NAMALWA (cell line): ENCODE measurements around the gene SARM1.

Source experiments
- DNase-seq: peaks from one replicate; pipeline ENCODE4 v3.0.0-alpha.2; 2015; ENCODE audit warnings: low spot score

Gene SARM1

GRCh38 chr17:28341516-28341915 lies 30.0 kb upstream of the SARM1 start:
- no peak for DNase-seq

DNA sequence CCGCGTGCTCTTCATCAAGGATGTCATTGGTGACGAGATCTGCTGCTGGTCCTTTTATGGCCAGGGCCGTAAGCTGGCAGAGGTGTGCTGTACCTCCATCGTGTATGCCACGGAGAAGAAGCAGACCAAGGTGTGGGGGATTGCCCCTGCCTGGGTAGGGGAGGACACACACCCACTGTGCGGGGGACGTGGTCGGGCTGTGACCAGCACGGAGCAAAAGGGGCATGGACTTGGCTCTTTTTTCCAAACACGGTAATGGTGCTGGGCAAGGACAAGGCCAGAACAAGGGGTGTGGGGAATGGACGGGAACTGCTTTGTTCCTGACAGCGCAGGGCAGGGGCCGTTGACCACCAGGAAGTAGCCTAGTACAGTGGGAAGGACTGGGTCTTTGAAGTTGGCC lies 29.2 kb upstream of the SARM1 start:
- DNase-seq, result no peak

DNA sequence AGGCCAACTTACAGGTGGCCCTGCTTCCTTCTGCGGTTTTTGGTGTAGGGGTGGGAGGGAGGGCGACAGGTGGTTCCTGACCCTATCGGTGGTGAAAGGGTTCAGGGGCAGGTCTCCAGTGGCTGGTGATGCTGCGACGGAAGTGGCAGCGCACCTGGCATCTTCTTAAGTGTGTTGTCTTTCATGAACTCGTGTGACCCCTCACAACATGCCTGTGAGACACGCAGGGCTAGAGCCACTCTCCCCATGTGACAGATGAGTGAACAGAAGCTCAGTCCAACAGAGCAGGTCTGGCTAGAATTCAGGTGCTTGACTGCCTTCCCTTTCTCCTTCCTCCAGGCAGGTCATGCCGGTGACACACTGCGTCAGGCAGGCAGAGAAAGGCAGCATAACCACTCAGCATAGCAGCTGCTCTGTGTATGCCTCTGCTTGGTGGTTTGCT lies 28.0 kb upstream of the SARM1 start:
- DNase-seq, result peak; percentile 51

GRCh38 chr17:28344011-28344410 lies 27.5 kb upstream of the SARM1 start:
- no peak for DNase-seq

DNA sequence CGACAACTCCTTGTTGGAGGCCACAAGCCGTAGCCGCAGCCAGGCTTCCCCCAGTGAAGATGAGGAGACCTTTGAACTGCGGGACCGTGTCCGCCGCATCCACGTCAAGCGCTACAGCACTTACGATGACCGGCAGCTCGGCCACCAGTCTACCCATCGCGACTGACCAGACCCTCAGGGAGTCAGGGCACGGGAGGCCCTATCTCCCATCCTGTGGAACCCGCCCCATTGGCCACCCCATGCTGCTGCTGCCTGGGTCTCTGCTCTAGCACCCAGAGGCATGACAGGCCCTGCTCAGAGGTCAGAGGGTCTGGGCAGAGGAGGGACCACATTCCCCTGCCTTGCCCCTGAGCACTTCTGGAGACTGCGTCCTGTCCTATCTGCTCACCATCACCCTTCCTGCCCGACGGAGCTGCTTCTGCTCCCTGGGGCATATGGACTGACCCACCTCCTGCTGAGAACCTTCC lies 27.0 kb upstream of the SARM1 start:
- no peak for DNase-seq

DNA sequence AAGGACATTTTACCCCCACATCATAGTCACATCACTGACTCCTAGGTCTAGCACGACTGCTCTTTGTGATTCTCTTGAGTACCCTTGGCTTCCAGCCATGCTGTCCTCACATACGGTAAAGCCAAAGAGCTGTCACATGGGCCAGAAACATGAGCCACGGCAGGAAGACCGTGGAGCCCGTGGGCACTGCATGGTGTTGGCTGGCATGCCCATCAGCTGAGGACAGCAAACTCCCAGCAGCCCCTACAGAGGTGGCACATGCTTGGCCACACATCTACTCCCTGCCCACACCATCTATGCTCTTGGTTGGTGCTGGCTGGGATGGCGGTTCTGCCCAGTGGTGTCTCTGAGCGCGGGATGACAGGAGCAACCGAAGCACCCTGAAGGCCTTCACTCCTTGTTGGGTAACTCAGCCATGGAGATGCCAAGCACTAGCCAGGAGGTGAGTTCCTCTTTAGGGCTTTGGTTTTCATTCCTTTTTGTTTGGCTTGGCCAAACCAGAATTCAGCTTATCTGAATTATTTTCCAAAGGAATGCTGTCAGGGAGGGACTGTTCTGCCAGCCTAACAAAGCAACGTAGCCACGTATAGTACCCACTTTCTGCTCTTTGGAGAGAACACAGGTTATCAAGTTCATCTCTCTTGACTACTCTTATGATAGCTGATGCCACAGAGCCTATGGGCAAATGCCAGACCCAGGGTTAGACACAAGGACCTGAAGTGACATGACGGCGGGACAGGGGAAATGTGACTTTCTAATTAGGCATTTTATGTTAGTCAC lies 25.9 kb upstream of the SARM1 start:
- DNase-seq, result no peak

DNA sequence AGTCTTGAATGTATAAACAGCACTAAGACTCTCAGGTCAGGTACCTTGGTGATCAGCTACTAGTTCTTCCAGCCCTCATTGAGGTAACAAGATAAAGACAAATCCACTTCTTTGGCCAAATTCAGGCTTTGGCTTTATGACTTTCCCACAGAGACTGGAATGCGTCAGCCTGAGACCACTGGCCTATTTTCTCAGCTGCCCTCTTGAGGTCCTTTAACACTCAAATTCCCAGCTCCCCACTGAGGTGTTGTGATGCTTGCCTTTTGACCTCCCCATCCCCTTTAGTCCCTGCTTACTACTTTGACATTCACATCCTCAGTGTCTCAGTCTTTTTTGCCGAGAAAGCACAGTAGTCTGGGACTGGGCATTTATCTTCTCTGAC lies 25.3 kb upstream of the SARM1 start:
- no peak for DNase-seq

- peak; percentile 40 for DNase-seq
These were observed 24.7 kb upstream of the SARM1 start for GRCh38 chr17:28346746-28347246.

DNA sequence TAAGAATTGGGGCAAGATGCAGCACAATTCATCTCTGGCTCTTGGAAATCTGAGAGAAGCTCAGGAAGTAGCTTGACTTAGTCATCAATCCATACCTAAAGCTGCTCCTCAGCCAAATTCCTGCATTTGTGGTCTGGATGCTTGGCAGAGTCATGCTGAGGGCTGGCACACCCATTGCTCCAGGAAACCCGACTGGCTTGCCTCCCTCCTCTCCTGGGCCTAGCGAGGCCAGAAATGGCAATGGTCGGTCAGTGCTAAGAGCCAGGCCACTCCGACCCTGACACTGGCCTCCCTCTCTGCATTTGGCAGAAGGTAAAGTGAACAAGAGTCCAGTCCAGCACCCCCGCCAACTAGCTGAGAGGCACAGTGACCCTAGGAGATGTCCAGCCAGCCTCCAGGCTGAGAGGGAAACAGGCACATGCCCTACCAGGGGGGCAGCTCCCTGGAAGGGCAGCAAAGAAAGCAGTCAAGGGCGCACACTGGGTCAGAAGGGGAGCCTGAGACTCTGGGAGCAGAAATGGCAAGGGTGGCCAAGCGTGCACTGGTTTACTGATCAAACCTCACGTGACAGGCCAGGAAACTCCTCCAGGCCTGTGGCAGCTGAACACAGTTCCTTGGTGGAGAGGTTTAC lies 24.1 kb upstream of the SARM1 start:
- DNase-seq, result no peak

DNA sequence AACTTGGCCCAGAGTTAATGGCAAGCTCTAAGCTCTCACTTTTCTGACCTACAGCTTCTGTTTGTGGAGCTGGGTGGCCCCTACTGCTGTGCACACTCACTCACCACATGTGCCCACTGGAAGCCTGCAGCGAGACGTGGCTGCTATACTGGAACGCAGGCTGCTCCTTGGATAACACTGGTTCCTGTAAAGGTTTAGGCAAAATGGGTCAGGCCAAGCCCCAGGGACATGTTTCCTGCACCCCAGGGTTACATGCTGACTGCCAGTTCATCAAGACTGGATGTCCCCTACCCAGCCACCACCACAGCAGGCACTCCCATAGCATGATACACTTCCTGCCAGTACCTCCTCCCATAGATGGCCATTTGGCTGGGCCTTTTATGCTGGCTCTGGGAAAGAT lies 22.5 kb upstream of the SARM1 start:
- DNase-seq, result no peak

- DNase-seq, result no peak
These were observed 21.2 kb upstream of the SARM1 start for GRCh38 chr17:28350271-28350670.

DNA sequence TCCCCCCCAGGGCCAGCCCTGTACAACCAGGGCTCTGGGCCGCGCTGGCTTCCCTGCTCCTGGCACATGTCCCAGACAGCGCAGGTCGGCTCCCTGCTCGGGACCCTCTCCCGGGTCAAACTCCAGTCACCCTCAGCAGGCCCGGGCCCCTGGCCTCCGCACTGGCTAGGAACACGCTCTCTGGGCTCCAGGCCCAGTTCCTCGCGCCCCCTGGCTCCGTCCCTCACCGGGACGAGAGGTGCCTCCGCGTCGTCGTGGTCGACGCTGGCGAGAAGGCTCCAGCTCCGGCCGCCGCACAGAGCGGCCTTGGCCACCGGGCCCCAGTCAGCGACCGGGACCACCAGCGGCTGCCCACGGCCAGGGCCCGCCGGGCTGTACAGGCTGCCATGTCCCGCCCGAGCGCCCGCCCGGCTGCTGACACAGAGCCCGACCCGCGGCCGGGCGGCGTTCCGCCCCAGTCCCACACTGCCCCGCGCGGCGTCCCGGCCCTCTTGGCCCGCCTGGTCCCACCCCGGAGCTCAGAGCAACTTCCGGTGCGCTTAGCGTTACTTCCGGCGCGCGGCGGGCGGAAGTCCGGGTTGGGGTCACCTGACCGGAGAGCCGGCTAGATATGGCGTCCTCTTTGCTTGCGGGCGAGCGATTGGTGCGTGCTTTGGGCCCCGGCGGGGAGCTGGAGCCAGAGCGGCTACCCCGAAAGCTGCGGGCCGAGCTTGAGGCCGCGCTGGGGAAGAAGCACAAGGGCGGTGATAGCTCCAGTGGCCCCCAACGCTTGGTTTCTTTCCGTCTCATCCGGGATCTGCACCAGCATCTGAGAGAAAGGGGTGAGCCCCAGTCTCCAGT lies 14.2 kb upstream of the SARM1 start, which contains the start of gene POLDIP2:
TSS of gene POLDIP2 (minus strand) at position 467 of the 840 bp plus-strand sequence. CDS start at position 388, 79 bp downstream.
- peak; percentile 96 for DNase-seq

- no peak for DNase-seq
These were observed 13.6 kb upstream of the SARM1 start for GRCh38 chr17:28357901-28358197.

DNA sequence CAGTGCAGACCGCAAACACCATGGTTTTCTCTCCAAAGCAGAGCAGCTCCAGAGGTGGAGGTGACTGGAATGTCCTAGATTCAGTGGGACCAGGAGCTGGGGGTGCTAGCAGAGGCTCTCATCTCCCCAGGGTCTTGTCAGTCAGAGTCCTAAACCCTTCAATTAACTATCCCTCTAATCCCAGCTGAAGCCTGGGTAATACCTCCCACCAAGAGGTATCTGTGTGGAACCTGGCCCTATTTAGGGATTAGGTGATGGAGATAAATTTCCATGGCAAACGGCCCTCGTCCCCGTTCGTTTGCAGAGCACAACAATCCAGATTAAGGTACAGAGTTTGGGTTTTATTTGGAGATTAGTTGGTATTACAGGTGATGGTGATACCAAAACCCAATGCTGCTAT lies 8.3 kb upstream of the SARM1 start:
- DNase-seq, result no peak

DNA sequence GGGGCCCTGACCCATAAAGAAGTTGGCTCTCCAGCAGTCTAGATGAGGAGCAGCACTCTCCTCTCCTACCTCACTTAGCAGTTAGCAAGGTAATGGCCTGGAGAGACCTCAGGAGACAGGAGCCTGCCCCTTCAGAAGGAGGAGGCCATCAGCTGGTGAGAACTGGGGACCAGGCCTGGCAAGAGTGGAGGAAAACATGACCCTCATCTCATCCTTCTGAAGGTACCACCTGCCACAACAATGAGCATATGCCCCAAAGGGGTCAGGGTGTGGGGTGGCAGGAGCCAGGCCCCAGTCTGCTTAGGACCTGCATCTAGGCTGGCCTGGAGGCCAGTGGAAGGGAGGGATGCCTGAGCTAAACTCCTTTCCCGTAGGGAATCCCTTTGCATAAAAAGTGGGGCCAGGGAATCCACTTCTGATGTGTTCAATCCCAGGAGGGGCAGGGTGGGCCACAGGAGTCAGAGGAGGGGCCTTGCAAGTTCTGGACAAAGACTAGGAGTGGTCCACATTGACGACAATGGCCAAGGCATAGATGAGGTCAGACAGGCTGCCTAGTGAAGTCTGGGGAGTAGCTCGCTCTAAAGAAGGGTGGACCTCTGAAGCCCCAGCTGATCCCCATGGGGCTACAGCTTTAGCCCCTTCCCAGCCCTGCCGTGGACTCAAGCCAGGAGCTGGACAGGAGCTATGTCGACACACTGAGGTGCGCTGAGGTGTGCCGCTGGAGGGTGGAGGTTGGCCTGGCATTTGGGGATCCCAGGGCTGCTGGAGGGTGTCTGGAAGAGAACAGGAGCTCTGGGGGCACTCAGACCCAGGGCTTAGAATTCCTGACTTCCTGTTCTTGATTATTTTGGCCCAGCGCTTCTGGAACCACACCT lies 7.5 kb upstream of the SARM1 start:
- DNase-seq, result no peak

GRCh38 chr17:28364665-28365363 lies 6.7 kb upstream of the SARM1 start, which contains the start of gene SEBOX:
Gene SEBOX, minus strand, starts transcription at chr17:28365199. Its CDS starts 48 bp downstream, at chr17:28365151.
- no peak for DNase-seq

- no peak for DNase-seq
These were observed 6.0 kb upstream of the SARM1 start for GRCh38 chr17:28365487-28365886.

- peak; percentile 54 for DNase-seq
These were observed 4.9 kb upstream of the SARM1 start for GRCh38 chr17:28366605-28367004.

- no peak for DNase-seq
These were observed 3.7 kb upstream of the SARM1 start for GRCh38 chr17:28367641-28368305.

DNA sequence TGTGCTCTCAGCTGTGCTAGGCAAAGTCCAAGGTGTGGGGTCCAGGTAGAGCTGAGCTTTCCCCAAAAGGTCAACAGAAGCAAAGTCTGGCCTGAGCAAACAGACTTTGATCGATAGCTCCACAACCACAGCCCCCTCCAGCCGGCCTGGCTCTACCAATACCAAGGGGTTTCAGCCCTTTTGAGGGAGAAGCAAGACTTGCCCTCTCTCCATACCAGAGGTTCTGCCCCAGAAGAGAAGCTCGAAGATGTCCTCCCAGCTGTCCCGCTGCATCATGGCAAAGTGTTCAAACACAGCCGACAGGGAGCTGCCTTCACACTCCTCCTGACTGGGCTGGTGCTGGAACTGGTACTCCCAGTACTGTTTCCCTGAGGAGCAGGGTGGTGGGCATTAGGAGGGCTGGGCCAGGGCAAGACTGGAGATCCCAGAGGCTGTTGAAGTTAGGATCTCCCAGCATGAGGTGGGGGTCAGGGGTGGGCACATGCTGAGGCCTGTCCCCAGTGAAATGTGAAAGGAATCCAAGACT lies 3.1 kb upstream of the SARM1 start:
- DNase-seq, result no peak
